Activated CD8-positive, alpha-beta memory T cell treated with anti-CD3 and anti-CD28 coated beads for 48 hours (primary cell): Measurements from ENCODE around the gene STUM.

Experiments
- DNase-seq, 3 experiments: peaks; one replicate each; pipeline ENCODE4 v3.0.0-alpha.2; 2020; ENCODE audit warnings: low read depth in 2 of 3, low spot score in 2 of 3

The STUM gene

GRCh38 chr1:226624526-226624925 lies 76.0 kb downstream of the STUM start:
- DNase-seq, result no peak

DNA sequence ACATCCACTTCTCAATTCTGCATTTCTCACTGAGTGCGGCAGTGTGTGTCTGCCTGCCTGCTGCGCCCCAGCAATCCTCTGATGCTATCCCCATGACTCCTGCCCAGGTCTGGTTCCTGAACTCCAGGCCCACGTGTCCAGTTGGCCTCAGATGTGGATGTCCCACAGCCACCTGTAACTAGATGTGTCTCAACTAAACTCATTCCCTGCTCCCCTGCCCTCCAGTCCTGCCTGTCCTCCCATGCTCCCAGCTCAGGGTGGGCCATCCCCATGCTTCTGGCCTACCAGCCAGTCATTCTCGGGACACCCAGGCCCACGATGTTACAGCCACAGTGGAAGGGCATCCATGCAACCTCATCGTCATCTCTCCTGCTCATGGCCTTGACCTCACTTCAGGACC lies 76.8 kb downstream of the STUM start:
- DNase-seq, result no peak

- DNase-seq, result no peak
Measured at GRCh38 chr1:226625832-226626576, 77.4 kb downstream of the STUM start.

- DNase-seq, result peak; percentile 57 to 66 (median 60)
Measured at GRCh38 chr1:226626577-226626956, 78.0 kb downstream of the STUM start.

- no peak for DNase-seq
Measured at GRCh38 chr1:226627050-226627755, 78.6 kb downstream of the STUM start.

GRCh38 chr1:226627924-226628611 lies 79.5 kb downstream of the STUM start:
- no peak for DNase-seq

GRCh38 chr1:226628612-226629155 lies 80.1 kb downstream of the STUM start:
- no peak for DNase-seq

- no peak for DNase-seq
Measured at GRCh38 chr1:226629210-226629895, 80.8 kb downstream of the STUM start.

GRCh38 chr1:226629896-226630550 lies 81.5 kb downstream of the STUM start:
- no peak for DNase-seq

GRCh38 chr1:226630592-226630991 lies 82.0 kb downstream of the STUM start:
- DNase-seq, result no peak

DNA sequence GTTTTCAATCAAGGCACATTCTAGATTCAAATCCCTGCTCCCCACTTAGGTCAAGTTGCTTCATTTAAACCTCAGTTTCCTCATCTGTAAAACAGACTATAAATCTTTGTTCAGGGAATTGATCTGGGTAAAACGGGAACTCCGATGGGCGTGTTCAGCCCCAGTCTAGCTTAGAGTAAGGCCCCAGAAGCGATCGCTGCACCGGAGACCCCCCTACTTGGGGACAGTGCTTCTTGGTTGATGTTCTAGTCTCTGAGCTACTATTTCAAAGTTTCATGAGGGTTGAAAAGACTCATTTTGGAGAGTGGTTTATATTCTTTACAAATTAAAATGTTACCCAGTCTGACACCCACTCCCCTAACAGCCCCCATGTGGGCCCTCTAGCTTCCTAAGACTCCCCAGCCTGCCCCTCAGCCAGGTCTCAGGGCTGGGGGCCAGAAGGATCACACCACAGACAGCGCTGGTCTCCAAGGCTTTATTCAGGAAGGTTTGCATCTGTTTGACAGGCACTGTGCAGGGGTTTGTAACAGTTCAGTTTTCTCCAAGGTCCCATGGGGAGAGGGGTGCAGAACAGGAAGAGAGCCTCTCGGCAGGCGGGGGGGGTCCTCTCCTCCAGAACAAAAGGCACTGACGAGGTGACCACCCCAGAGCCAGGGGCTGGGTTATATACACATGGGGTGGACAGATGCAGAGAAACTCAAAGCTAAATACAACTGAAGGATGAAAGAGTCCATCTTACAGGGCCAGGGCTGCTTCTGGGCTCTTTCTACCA lies 82.9 kb downstream of the STUM start:
- no peak for DNase-seq

DNA sequence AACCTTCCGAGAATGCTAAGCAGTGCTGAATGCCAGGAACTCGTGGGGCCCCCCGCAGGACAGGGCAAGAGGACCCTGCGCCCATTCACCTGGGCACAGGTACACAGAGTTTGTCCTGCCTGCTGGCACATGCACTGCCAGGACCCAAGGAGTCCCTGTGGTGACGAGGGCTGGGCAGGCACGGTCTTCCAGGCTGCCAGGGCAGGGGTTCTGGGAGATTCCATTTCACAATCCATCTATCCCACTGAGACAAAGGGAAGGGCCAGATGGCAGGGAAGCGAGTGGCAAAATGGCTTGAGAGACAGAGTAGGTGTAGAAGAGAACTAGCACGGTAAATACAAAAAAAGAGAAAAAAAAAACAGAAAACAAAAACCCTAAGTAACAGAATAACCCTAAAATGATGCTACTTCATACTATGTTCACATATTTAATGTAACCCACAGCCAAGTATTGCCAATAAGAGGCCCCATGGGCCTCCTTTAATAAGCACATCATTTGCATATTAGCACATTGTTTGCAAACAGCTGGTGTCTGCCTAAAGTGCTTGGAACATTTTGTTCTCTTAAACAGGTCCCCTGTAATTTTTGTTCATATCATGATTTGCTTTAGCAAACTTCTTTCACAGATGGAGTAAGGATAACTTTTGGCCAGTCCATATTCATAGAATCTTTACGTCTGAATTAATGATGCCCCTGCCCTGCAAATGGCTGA lies 83.8 kb downstream of the STUM start:
- DNase-seq, result no peak

DNA sequence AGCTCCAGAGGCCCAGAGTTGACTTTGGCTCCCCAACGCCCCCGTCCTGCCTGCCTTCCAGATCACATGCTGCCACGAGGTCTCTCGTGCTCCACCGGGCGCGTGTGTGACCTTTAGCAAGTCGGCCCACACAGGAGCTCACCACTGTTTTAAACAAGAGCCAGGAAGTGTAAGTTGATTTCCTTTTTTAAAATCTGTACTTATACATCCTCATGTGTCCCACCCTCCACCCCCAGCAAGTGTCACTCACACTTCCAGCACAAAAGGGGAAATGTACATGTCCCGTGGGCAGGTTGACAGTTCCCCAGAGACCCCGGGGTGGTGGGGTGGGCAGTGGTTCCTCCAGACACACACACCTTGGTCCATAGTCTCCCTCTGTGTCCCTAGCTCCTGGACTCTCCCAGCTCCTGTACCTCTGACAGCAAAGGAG lies 84.4 kb downstream of the STUM start:
- no peak for DNase-seq

DNA sequence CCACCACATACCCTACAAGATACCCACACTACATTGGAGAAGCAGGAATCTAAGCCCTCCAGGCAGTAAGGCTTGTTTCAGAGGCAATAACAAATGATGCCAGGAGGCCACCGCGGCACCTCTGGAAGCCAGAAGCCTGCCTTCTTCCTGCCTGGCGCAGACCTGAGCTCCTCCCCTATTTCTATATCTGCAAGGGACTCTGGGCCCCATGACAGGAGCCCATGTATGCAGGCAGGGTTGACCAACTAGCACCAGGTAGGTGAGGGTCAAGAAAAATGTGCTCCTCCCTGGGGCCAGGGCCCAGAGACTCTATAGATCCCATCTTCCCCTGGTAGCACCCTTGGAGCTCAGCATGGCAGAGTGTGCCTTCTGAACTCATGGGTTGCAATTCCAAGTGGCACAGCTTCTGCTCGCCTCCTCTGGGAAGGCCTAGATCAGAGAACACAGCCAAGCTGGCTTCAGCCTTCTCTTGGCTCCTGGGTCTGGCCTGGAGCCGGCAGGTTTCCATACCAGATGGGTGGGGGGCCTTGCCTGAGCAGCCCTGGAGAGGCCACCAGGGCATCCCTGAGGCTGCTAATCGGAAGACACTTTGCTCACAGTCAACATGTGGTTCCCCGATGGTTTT lies 85.1 kb downstream of the STUM start:
- no peak for DNase-seq

- peak; percentile 64 to 87 (median 66) for DNase-seq
Measured at GRCh38 chr1:226634166-226634588, 85.6 kb downstream of the STUM start.

DNA sequence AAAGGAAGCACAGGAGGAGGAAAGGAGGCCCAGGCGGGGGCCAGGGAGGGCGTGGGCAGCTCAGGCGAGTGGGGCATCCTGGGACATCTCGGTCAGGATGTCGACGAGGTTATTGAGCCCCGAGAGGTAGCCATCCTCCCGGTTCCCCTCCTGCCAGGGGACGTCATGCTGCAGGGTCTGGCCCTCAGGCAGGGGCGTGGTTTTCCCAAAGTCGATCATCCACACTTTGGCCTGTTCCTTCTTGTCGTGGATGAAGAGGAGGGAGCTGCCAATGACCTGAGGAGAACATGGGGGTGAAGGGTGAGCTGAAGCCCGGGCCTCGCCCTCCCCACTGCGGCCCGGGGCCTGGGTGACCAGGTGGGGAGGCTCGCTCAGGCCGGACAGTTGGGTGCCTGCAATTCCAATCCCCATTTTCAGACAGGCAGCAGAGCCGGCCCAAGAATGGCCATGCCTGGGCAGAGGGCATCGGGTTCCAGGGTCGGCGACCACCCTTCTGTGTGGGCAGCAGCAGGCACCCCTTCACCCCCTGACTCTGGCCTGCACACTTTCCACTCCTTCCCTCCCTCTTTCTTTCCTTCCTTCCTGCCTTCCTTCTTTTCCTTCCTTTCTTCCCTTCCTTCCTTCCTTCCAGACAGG lies 86.2 kb downstream of the STUM start:
- no peak for DNase-seq

- no peak for DNase-seq
Measured at GRCh38 chr1:226635456-226635941, 86.9 kb downstream of the STUM start.

DNA sequence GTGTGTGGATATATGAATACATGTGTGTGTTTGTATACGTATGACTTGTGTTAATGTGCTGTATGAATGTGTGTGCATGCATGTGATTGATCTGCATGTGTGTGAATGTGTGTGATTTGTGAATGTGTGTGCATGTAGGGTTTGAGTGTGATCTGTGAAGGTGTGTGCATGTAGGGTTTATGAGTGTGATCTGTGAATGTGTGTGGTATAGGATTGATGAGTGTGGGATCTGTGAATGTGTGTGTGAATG lies 88.2 kb downstream of the STUM start:
- no peak for DNase-seq
